ENCODE results near the gene NOP16. TPM values are rescaled to one million over a fixed set of nuclear protein-coding genes. Genes with fewer than 3 reads are reported as not detected.
A peak's percentile ranks its signal among the peaks of the same experiment; 100 is the strongest.
"Not testable (repeated sequence)": the region's sequence is repeated elsewhere in the genome, so short reads cannot be mapped to it uniquely, and the experiment has no call there.

The NOP16 gene
- total RNA-seq, 1 donor from 2014 or later = 19.1 TPM

GRCh38 chr5:176409765-176410164, 21.4 kb upstream of the NOP16 start:
- Histone ChIP-seq H3K9me3 (replicated peaks) (no peaks in the 10 kb centered on the region), H3K4me3 (no peak overlapping the region), H3K36me3 (peaks cover 46% of the 10 kb centered on the region), H3K4me1 (peaks cover 79% of the 10 kb centered on the region), H3K27ac (replicated peaks) (peak overlapping the region; percentile 93), H3K27me3 (ENCODE audit: low read depth) (no peaks in the 10 kb centered on the region)
- TF ChIP-seq CTCF (IDR thresholded peaks at IDR 0.05; ENCODE audit: borderline replicate concordance) = no peak
- intact Hi-C loops (cut with micrococcal nuclease) = no loop called here
- no peak for DNase-seq

GRCh38 chr5:176408590-176408989, 20.2 kb upstream of the NOP16 start:
- no peak overlapping the region for H3K4me3 ChIP-seq
- TF ChIP-seq CTCF (IDR thresholded peaks at IDR 0.05; ENCODE audit: borderline replicate concordance) = no peak
- peaks cover 73% of the 10 kb centered on the region for H3K4me1 ChIP-seq
- no peak for DNase-seq
- intact Hi-C loops (cut with micrococcal nuclease) = no loop called here
- no peaks in the 10 kb centered on the region for H3K27me3 ChIP-seq (ENCODE audit: low read depth)
- peaks cover 55% of the 10 kb centered on the region for H3K36me3 ChIP-seq
- H3K27ac ChIP-seq (replicated peaks) = peak overlapping the region; percentile 79
- H3K9me3 ChIP-seq (replicated peaks) = no peaks in the 10 kb centered on the region

GRCh38 chr5:176408252-176408573, 19.8 kb upstream of the NOP16 start:
- H3K27ac ChIP-seq (replicated peaks) = peak overlapping the region; percentile 79
- H3K4me3 ChIP-seq; H3K9me3 ChIP-seq (replicated peaks); intact Hi-C loops (cut with micrococcal nuclease); DNase-seq; H3K27me3 ChIP-seq (ENCODE audit: low read depth): not testable (repeated sequence)
- H3K36me3 ChIP-seq = peaks cover 57% of the 10 kb centered on the region
- peaks cover 73% of the 10 kb centered on the region for H3K4me1 ChIP-seq

GRCh38 chr5:176407456-176408251, 19.3 kb upstream of the NOP16 start:
- H3K4me3 ChIP-seq = no peak overlapping the region
- TF ChIP-seq CTCF (IDR thresholded peaks at IDR 0.05; ENCODE audit: borderline replicate concordance) = no peak
- intact Hi-C loops (cut with micrococcal nuclease) = no loop called here
- peaks cover 73% of the 10 kb centered on the region for H3K4me1 ChIP-seq
- H3K27ac ChIP-seq (replicated peaks) = peak overlapping the region; percentile 79
- DNase-seq = no peak
- H3K9me3 ChIP-seq (replicated peaks) = no peaks in the 10 kb centered on the region
- no peaks in the 10 kb centered on the region for H3K27me3 ChIP-seq (ENCODE audit: low read depth)
- peaks cover 57% of the 10 kb centered on the region for H3K36me3 ChIP-seq

GRCh38 chr5:176406436-176407052, 18.1 kb upstream of the NOP16 start:
- intact Hi-C loops (cut with micrococcal nuclease) = no loop called here
- Histone ChIP-seq H3K4me3 (no peak overlapping the region), H3K27me3 (ENCODE audit: low read depth) (no peaks in the 10 kb centered on the region), H3K4me1 (peaks cover 74% of the 10 kb centered on the region), H3K36me3 (peaks cover 57% of the 10 kb centered on the region), H3K9me3 (replicated peaks) (no peaks in the 10 kb centered on the region), H3K27ac (replicated peaks) (peak overlapping the region; percentile 79)
- no peak for TF ChIP-seq CTCF (IDR thresholded peaks at IDR 0.05; ENCODE audit: borderline replicate concordance)
- no peak for DNase-seq

Data from left ventricle myocardium inferior (tissue), 1 donor.